GM21723 (cell line): Measurements from ENCODE around the gene IMP4.
A peak's percentile ranks its signal among the peaks of the same experiment; 100 is the strongest.

Source experiments
- ATAC-seq: cut with Tn5 transposase; IDR thresholded peaks from one replicate; pipeline ENCODE4 v1.9.1; 2021; ENCODE audit warnings: mild to moderate bottlenecking, moderate library complexity; ENCODE audit not compliant: unreplicated experiment

IMP4 gene

GRCh38 chr2:130336150-130336876, 6.4 kb upstream of the IMP4 start:
- no peak for ATAC-seq

GRCh38 chr2:130336877-130337734, 5.6 kb upstream of the IMP4 start:
- ATAC-seq = no peak

- ATAC-seq = no peak
Measured at GRCh38 chr2:130337735-130338325, 4.9 kb upstream of the IMP4 start.

- no peak for ATAC-seq
Measured at GRCh38 chr2:130338793-130339345, 3.8 kb upstream of the IMP4 start.

GRCh38 chr2:130339885-130340745, 2.6 kb upstream of the IMP4 start:
- no peak for ATAC-seq

GRCh38 chr2:130341562-130342019, 1.1 kb upstream of the IMP4 start:
- peak; percentile 12 for ATAC-seq

- peak; percentile 80 for ATAC-seq
Measured at GRCh38 chr2:130342020-130342532, 621 bp upstream of the IMP4 start.

- no peak for ATAC-seq
Measured at GRCh38 chr2:130344578-130344977, 1.9 kb downstream of the IMP4 start.

- no peak for ATAC-seq
Measured at GRCh38 chr2:130345091-130345490, 2.4 kb downstream of the IMP4 start.

- no peak for ATAC-seq
Measured at GRCh38 chr2:130345611-130346010, 2.9 kb downstream of the IMP4 start.

GRCh38 chr2:130346041-130346740, 3.5 kb downstream of the IMP4 start:
- ATAC-seq = no peak

- no peak for ATAC-seq
Measured at GRCh38 chr2:130346741-130347066, 4.0 kb downstream of the IMP4 start.

GRCh38 chr2:130347220-130347925, 4.7 kb downstream of the IMP4 start:
- ATAC-seq = no peak

- no peak for ATAC-seq
Measured at GRCh38 chr2:130349174-130349573, 6.5 kb downstream of the IMP4 start.

GRCh38 chr2:130351711-130352110, 9.0 kb downstream of the IMP4 start:
- ATAC-seq = no peak

- no peak for ATAC-seq
Measured at GRCh38 chr2:130352237-130352636, 9.5 kb downstream of the IMP4 start.

- ATAC-seq = no peak
Measured at GRCh38 chr2:130353291-130354138, 10.8 kb downstream of the IMP4 start.

GRCh38 chr2:130354139-130354428, 11.4 kb downstream of the IMP4 start:
- ATAC-seq = no peak
